Stromal cell of bone marrow (primary cell): ENCODE data around the gene SUSD2.
A peak's percentile ranks its signal among the peaks of the same experiment; 100 is the strongest.

Experiments
- DNase-seq: peaks from one replicate; pipeline ENCODE4 v3.0.0-alpha.2; 2012; ENCODE audit warnings: low read depth

The SUSD2 gene

GRCh38 chr22:24149198-24149590 lies 32.1 kb upstream of the SUSD2 start:
- DNase-seq: no peak

- no peak for DNase-seq
Observed at GRCh38 chr22:24153353-24153752, 27.9 kb upstream of the SUSD2 start.

- DNase-seq: no peak
Observed at GRCh38 chr22:24153959-24154358, 27.3 kb upstream of the SUSD2 start.

GRCh38 chr22:24154826-24155225 lies 26.5 kb upstream of the SUSD2 start:
- no peak for DNase-seq

- DNase-seq: peak; percentile 72
Observed at GRCh38 chr22:24155627-24156140, 25.6 kb upstream of the SUSD2 start.

GRCh38 chr22:24156141-24156912 lies 25.0 kb upstream of the SUSD2 start:
- DNase-seq: no peak

GRCh38 chr22:24156913-24157821 lies 24.1 kb upstream of the SUSD2 start:
- no peak for DNase-seq

GRCh38 chr22:24157822-24158135 lies 23.5 kb upstream of the SUSD2 start:
- no peak for DNase-seq

- no peak for DNase-seq
Observed at GRCh38 chr22:24159650-24160049, 21.6 kb upstream of the SUSD2 start.

- DNase-seq: no peak
Observed at GRCh38 chr22:24160546-24160945, 20.7 kb upstream of the SUSD2 start.

GRCh38 chr22:24161485-24161884 lies 19.8 kb upstream of the SUSD2 start:
- no peak for DNase-seq

- no peak for DNase-seq
Observed at GRCh38 chr22:24161909-24162308, 19.4 kb upstream of the SUSD2 start.

GRCh38 chr22:24162436-24162835 lies 18.9 kb upstream of the SUSD2 start:
- no peak for DNase-seq

GRCh38 chr22:24164243-24164642 lies 17.0 kb upstream of the SUSD2 start:
- no peak for DNase-seq

- DNase-seq: no peak
Observed at GRCh38 chr22:24164940-24165339, 16.3 kb upstream of the SUSD2 start.

- no peak for DNase-seq
Observed at GRCh38 chr22:24165673-24166072, 15.6 kb upstream of the SUSD2 start.

GRCh38 chr22:24166811-24167210 lies 14.5 kb upstream of the SUSD2 start:
- DNase-seq: no peak

GRCh38 chr22:24169439-24170058 lies 11.7 kb upstream of the SUSD2 start:
- no peak for DNase-seq

GRCh38 chr22:24170188-24170587 lies 11.1 kb upstream of the SUSD2 start:
- no peak for DNase-seq

- DNase-seq: no peak
Observed at GRCh38 chr22:24170632-24171031, 10.7 kb upstream of the SUSD2 start.

- DNase-seq: no peak
Observed at GRCh38 chr22:24171822-24172221, 9.5 kb upstream of the SUSD2 start.

- DNase-seq: peak; percentile 58
Observed at GRCh38 chr22:24175160-24175808, 6.0 kb upstream of the SUSD2 start.
